ENCODE data around the gene STAC3.

- TF ChIP-seq CTCF (IDR thresholded peaks at IDR 0.05) (no peak), POLR2A (IDR thresholded peaks at IDR 0.05) (no peak), POLR2AphosphoS5 (IDR thresholded peaks at IDR 0.05) (no peak)
Measured at GRCh38 chr12:57196439-57196838, 54.5 kb downstream of the STAC3 start.

Measured in prostate gland (tissue), 2 donors.